CD4-positive, alpha-beta T cell (primary cell): Measurements from ENCODE around the gene PADI3. TPM values are rescaled to one million over a fixed set of nuclear protein-coding genes. Genes with fewer than 3 reads are reported as not detected.

ENCODE experiments used
- ATAC-seq: fragments of 200-7000 bp; cut with Tn5 transposase; one replicate; pipeline ENCODE4 v1.10.0; 2022; ENCODE audit warnings: mild to moderate bottlenecking; ENCODE audit not compliant: poor library complexity
- CTCF ChIA-PET: fragments of 350-600 bp; sonication (Branson Sonifier 250); formaldehyde crosslinking; loops from one replicate; lab custom pipeline; 2021; ENCODE audit warnings: antibody characterized with exemption, inconsistent platforms; lab: Charles Lee
- POLR2A ChIA-PET: fragments of 350-600 bp; sonication (Branson Sonifier 250); formaldehyde crosslinking; loops from one replicate; lab custom pipeline; 2021; ENCODE audit warnings: antibody characterized with exemption, inconsistent platforms; lab: Charles Lee
- DNase-seq, 14 experiments: peaks; one replicate each; pipeline ENCODE4 v3.0.0-alpha.2; 2013 to 2020; ENCODE audit warnings: mixed read lengths in 2 of 14
- H3K27ac ChIP-seq, 2 donors: one replicate each; pipeline versions ENCODE4 v1.5.1 to v1.7.0; 2013; ENCODE audit warnings: low read length in 2 of 2, low read depth in 1 of 2, mild to moderate bottlenecking in 1 of 2
- H3K27me3 ChIP-seq, 2 experiments: 1 replicate in 1 of 2; 2 replicates in 1 of 2; pipeline versions ENCODE4 v1.6.1 to v1.7.0; 2013; ENCODE audit warnings: low read length in 2 of 2, control low read depth in 1 of 2, mild to moderate bottlenecking in 1 of 2, moderate library complexity in 1 of 2; ENCODE audit not compliant: insufficient read depth in 2 of 2, control insufficient read depth in 1 of 2
- H3K36me3 ChIP-seq: one replicate; pipeline ENCODE4 v1.6.1; 2013; ENCODE audit warnings: low read length, control low read depth; ENCODE audit not compliant: insufficient read depth
- H3K4me1 ChIP-seq: one replicate; pipeline ENCODE4 v1.6.1; 2013; ENCODE audit warnings: low read length, control low read depth; ENCODE audit not compliant: insufficient read depth
- H3K4me3 ChIP-seq: one replicate; pipeline ENCODE4 v1.5.1; 2013; ENCODE audit warnings: mild to moderate bottlenecking, low read length, moderate library complexity
- H3K9me3 ChIP-seq, 2 experiments: 1 replicate in 1 of 2; 2 replicates in 1 of 2; pipeline versions ENCODE4 v1.6.1 to v1.7.0; 2013; ENCODE audit warnings: low read length in 2 of 2, mild to moderate bottlenecking in 2 of 2, control low read depth in 1 of 2, moderate library complexity in 1 of 2; ENCODE audit not compliant: control insufficient read depth in 1 of 2, insufficient read depth in 1 of 2
- H3K27ac Mint-ChIP-seq: one replicate; pipeline ENCODE4 v1.8.0; 2020; ENCODE audit warnings: mixed read lengths
- H3K27me3 Mint-ChIP-seq: one replicate; pipeline ENCODE4 v1.8.0; 2021; ENCODE audit warnings: mixed read lengths
- H3K36me3 Mint-ChIP-seq: one replicate; pipeline ENCODE4 v1.8.0; 2021; ENCODE audit warnings: low read depth, mixed read lengths
- H3K4me1 Mint-ChIP-seq: one replicate; pipeline ENCODE4 v1.8.0; 2021; ENCODE audit warnings: low read depth, mixed read lengths
- H3K4me3 Mint-ChIP-seq: one replicate; pipeline ENCODE4 v1.8.0; 2020; ENCODE audit warnings: mild to moderate bottlenecking, mixed read lengths
- H3K9me3 Mint-ChIP-seq: one replicate; pipeline ENCODE4 v1.8.0; 2020; ENCODE audit warnings: mixed read lengths
- CTCF ChIP-seq: fragments of 200-600 bp; IDR thresholded peaks from one replicate; pipeline ENCODE4 v1.8.0; 2022; ENCODE audit warnings: antibody characterized with exemption, mild to moderate bottlenecking
- intact Hi-C, 2 experiments: fragments of 100-400 bp; cut with DNase I in 1 of 2; cut with micrococcal nuclease in 1 of 2; formaldehyde crosslinking; loops; one replicate each; pipeline versions ENCODE4 v1.15.1 to v1.9.0; 2023 to 2025; cut with DNase I, micrococcal nuclease
- total RNA-seq, 174 experiments: library from RNA in 2 of 174; stranded (reverse) in 2 of 174; gene quantifications; one replicate each; pipeline ENCODE4 v1.2.3 and lab custom pipeline; 2021 to 2026

PADI3 gene
- total RNA-seq, 2 experiments from 2014 or later = not detected

GRCh38 chr1:17207540-17207939 is 41.4 kb upstream of the PADI3 start:
- POLR2A ChIA-PET = no interaction called here
- ATAC-seq (no peak), DNase-seq (peak in 1 of 14 experiments; percentile 20)
- Mint-ChIP-seq H3K27me3 (peaks cover 24% of the 10 kb centered on the region), H3K36me3 (no peaks in the 10 kb centered on the region), H3K4me1 (peaks cover 31% of the 10 kb centered on the region), H3K9me3 (no peaks in the 10 kb centered on the region), H3K4me3 (no peak overlapping the region), H3K27ac (no peak overlapping the region)
- Histone ChIP-seq H3K27ac (no peak overlapping the region), H3K9me3 (peaks cover 0 to 3% of the 10 kb centered on the region in 2 experiments), H3K4me3 (no peak overlapping the region), H3K4me1 (peaks cover 52% of the 10 kb centered on the region), H3K36me3 (no peaks in the 10 kb centered on the region), H3K27me3 (peaks cover 0 to 2% of the 10 kb centered on the region in 2 experiments)
- intact Hi-C loops = no loop called here
- CTCF ChIA-PET = no interaction called here
- no peak for TF ChIP-seq CTCF

GRCh38 chr1:17207966-17208418 is 40.9 kb upstream of the PADI3 start:
- Mint-ChIP-seq H3K4me1 (peaks cover 31% of the 10 kb centered on the region), H3K4me3 (no peak overlapping the region), H3K27me3 (peaks cover 29% of the 10 kb centered on the region), H3K36me3 (no peaks in the 10 kb centered on the region), H3K9me3 (no peaks in the 10 kb centered on the region), H3K27ac (no peak overlapping the region)
- TF ChIP-seq CTCF = no peak
- Histone ChIP-seq H3K4me3 (no peak overlapping the region), H3K36me3 (no peaks in the 10 kb centered on the region), H3K9me3 (peaks cover 0 to 3% of the 10 kb centered on the region in 2 experiments), H3K27ac (no peak overlapping the region), H3K4me1 (peaks cover 53% of the 10 kb centered on the region), H3K27me3 (peaks cover 0 to 2% of the 10 kb centered on the region in 2 experiments)
- DNase-seq (peak in 8 of 14 experiments; percentile 8 to 67 (median 28)), ATAC-seq (peak; percentile 44)
- POLR2A ChIA-PET = no interaction called here
- CTCF ChIA-PET = no interaction called here
- intact Hi-C loops = no loop called here

GRCh38 chr1:17208546-17208945 is 40.4 kb upstream of the PADI3 start:
- Mint-ChIP-seq H3K4me1 (peaks cover 31% of the 10 kb centered on the region), H3K27ac (no peak overlapping the region), H3K9me3 (no peaks in the 10 kb centered on the region), H3K4me3 (no peak overlapping the region), H3K36me3 (no peaks in the 10 kb centered on the region), H3K27me3 (peaks cover 34% of the 10 kb centered on the region)
- DNase-seq (no peak), ATAC-seq (no peak)
- intact Hi-C loops = no loop called here
- Histone ChIP-seq H3K4me3 (no peak overlapping the region), H3K4me1 (peaks cover 57% of the 10 kb centered on the region), H3K27me3 (peaks cover 0 to 2% of the 10 kb centered on the region in 2 experiments), H3K27ac (no peak overlapping the region), H3K36me3 (no peaks in the 10 kb centered on the region), H3K9me3 (peaks cover 0 to 3% of the 10 kb centered on the region in 2 experiments)
- no peak for TF ChIP-seq CTCF
- ChIA-PET POLR2A (no interaction called here), CTCF (no interaction called here)
